ENCODE measurements around the gene RBM11. TPM values are rescaled to one million over a fixed set of nuclear protein-coding genes. Genes with fewer than 3 reads are reported as not detected.

Gene RBM11
- total and polyA plus RNA-seq, 2 donors from 2014 or later, result 3.3 to 6.9 TPM

- H3K9ac ChIP-seq (ENCODE audit: low read length in 3 of 3), result no peak overlapping the region
- no peaks in the 10 kb centered on the region for H3K9me3 ChIP-seq (ENCODE audit: control insufficient read depth in 2 of 3, insufficient read depth in 1 of 3, low read length in 3 of 3)
- no peaks in the 10 kb centered on the region for H3K27me3 ChIP-seq (ENCODE audit: control insufficient read depth, insufficient read depth, low read length)
- no peak for TF ChIP-seq CTCF (IDR thresholded peaks at IDR 0.05; ENCODE audit: borderline replicate concordance, extremely low read depth, insufficient read depth)
- DNase-seq (no peak), FAIRE-seq (no peak)
- H3K36me3 ChIP-seq (ENCODE audit: control insufficient read depth in 2 of 3, insufficient read depth in 3 of 3, low read length in 3 of 3), result no peaks in the 10 kb centered on the region
- H3K27ac ChIP-seq (ENCODE audit: low read depth in 2 of 2, low read length in 2 of 2), result no peak overlapping the region
- no peaks in the 10 kb centered on the region for H3K4me1 ChIP-seq (ENCODE audit: control insufficient read depth in 2 of 3, insufficient read depth in 2 of 3, low read depth in 1 of 3, low read length in 3 of 3)
- intact Hi-C loops (cut with DNase I), result no loop called here
- no peak overlapping the region for H3K4me3 ChIP-seq (ENCODE audit: low read length in 3 of 3)
Observed at GRCh38 chr21:14235101-14235500, 19.1 kb downstream of the RBM11 start.

- Histone ChIP-seq H3K36me3 (ENCODE audit: control insufficient read depth in 2 of 3, insufficient read depth in 3 of 3, low read length in 3 of 3) (no peaks in the 10 kb centered on the region), H3K4me1 (ENCODE audit: control insufficient read depth in 2 of 3, insufficient read depth in 2 of 3, low read depth in 1 of 3, low read length in 3 of 3) (no peaks in the 10 kb centered on the region), H3K27me3 (ENCODE audit: control insufficient read depth, insufficient read depth, low read length) (no peaks in the 10 kb centered on the region), H3K9ac (ENCODE audit: low read length in 3 of 3) (no peak overlapping the region), H3K27ac (ENCODE audit: low read depth in 2 of 2, low read length in 2 of 2) (no peak overlapping the region), H3K4me3 (ENCODE audit: low read length in 3 of 3) (no peak overlapping the region), H3K9me3 (ENCODE audit: control insufficient read depth in 2 of 3, insufficient read depth in 1 of 3, low read length in 3 of 3) (no peaks in the 10 kb centered on the region)
- intact Hi-C loops (cut with DNase I), result no loop called here
- TF ChIP-seq CTCF (IDR thresholded peaks at IDR 0.05; ENCODE audit: borderline replicate concordance, extremely low read depth, insufficient read depth), result no peak
- no peak for FAIRE-seq
- no peak for DNase-seq
Observed at GRCh38 chr21:14236180-14236579, 20.2 kb downstream of the RBM11 start.

GRCh38 chr21:14239281-14239680, 23.3 kb downstream of the RBM11 start:
- H3K27ac ChIP-seq (ENCODE audit: low read depth in 2 of 2, low read length in 2 of 2), result no peak overlapping the region
- TF ChIP-seq CTCF (IDR thresholded peaks at IDR 0.05; ENCODE audit: borderline replicate concordance, extremely low read depth, insufficient read depth), result no peak
- DNase-seq, result no peak
- no peak overlapping the region for H3K9ac ChIP-seq (ENCODE audit: low read length in 3 of 3)
- H3K27me3 ChIP-seq (ENCODE audit: control insufficient read depth, insufficient read depth, low read length), result no peaks in the 10 kb centered on the region
- FAIRE-seq, result no peak
- intact Hi-C loops (cut with DNase I), result no loop called here
- H3K9me3 ChIP-seq (ENCODE audit: control insufficient read depth in 2 of 3, insufficient read depth in 1 of 3, low read length in 3 of 3), result no peaks in the 10 kb centered on the region
- no peaks in the 10 kb centered on the region for H3K4me1 ChIP-seq (ENCODE audit: control insufficient read depth in 2 of 3, insufficient read depth in 2 of 3, low read depth in 1 of 3, low read length in 3 of 3)
- H3K4me3 ChIP-seq (ENCODE audit: low read length in 3 of 3), result no peak overlapping the region
- no peaks in the 10 kb centered on the region for H3K36me3 ChIP-seq (ENCODE audit: control insufficient read depth in 2 of 3, insufficient read depth in 3 of 3, low read length in 3 of 3)

- Histone ChIP-seq H3K27ac (ENCODE audit: low read depth in 2 of 2, low read length in 2 of 2) (no peak overlapping the region), H3K9ac (ENCODE audit: low read length in 3 of 3) (no peak overlapping the region), H3K4me1 (ENCODE audit: control insufficient read depth in 2 of 3, insufficient read depth in 2 of 3, low read depth in 1 of 3, low read length in 3 of 3) (no peaks in the 10 kb centered on the region), H3K4me3 (ENCODE audit: low read length in 3 of 3) (no peak overlapping the region), H3K9me3 (ENCODE audit: control insufficient read depth in 2 of 3, insufficient read depth in 1 of 3, low read length in 3 of 3) (no peaks in the 10 kb centered on the region), H3K27me3 (ENCODE audit: control insufficient read depth, insufficient read depth, low read length) (no peaks in the 10 kb centered on the region), H3K36me3 (ENCODE audit: control insufficient read depth in 2 of 3, insufficient read depth in 3 of 3, low read length in 3 of 3) (no peaks in the 10 kb centered on the region)
- DNase-seq (no peak), FAIRE-seq (no peak)
- intact Hi-C loops (cut with DNase I), result no loop called here
- no peak for TF ChIP-seq CTCF (IDR thresholded peaks at IDR 0.05; ENCODE audit: borderline replicate concordance, extremely low read depth, insufficient read depth)
Observed at GRCh38 chr21:14241297-14241696, 25.3 kb downstream of the RBM11 start.
